HL-60 (cell line): ENCODE data around the gene NYNRIN.
A peak's percentile ranks its signal among the peaks of the same experiment; 100 is the strongest.

ENCODE experiments used
- DNase-seq, 2 experiments: peaks; one replicate each; pipeline ENCODE4 v3.0.0-alpha.2; 2010 to 2020; ENCODE audit warnings: low read depth in 1 of 2, low spot score in 1 of 2
- H3K27ac ChIP-seq: fragments of 250-450 bp; sonication (Bioruptor Pico); replicated peaks from 2 replicates; pipeline ENCODE4 v1.5.1; 2020; ENCODE audit warnings: mild to moderate bottlenecking, moderate library complexity
- H3K27me3 ChIP-seq: fragments of 250-450 bp; sonication (Bioruptor Pico); 2 replicates; pipeline ENCODE4 v1.5.1; 2021; ENCODE audit warnings: mild to moderate bottlenecking, moderate library complexity; ENCODE audit not compliant: insufficient read depth, poor library complexity, severe bottlenecking
- H3K4me3 ChIP-seq: replicated peaks from 2 replicates; pipeline ENCODE4 v1.5.1; 2011; ENCODE audit warnings: mild to moderate bottlenecking, control low read depth, low read length; ENCODE audit not compliant: insufficient read depth
- CTCF ChIP-seq: IDR thresholded peaks from one replicate; pipeline ENCODE4 v1.5.1; 2011; ENCODE audit warnings: low read length, control low read depth, inconsistent platforms; ENCODE audit not compliant: insufficient read depth
- GABPA ChIP-seq: IDR thresholded peaks from 2 replicates; pipeline ENCODE4 v1.6.1; 2012; ENCODE audit warnings: low read depth
- POLR2AphosphoS5 ChIP-seq: IDR thresholded peaks from 2 replicates; pipeline ENCODE4 v1.6.1; 2012; ENCODE audit warnings: low read depth
- REST ChIP-seq: IDR thresholded peaks from 2 replicates; pipeline ENCODE4 v1.6.1; 2012; ENCODE audit warnings: low read depth; ENCODE audit not compliant: insufficient replicate concordance
- SPI1 ChIP-seq: IDR thresholded peaks from 2 replicates; pipeline ENCODE4 v1.6.1; 2012; ENCODE audit warnings: low read depth, mild to moderate bottlenecking, borderline replicate concordance

The NYNRIN gene

GRCh38 chr14:24437736-24438067, 38.9 kb downstream of the NYNRIN start:
- TF ChIP-seq SPI1, result no peak
- no peak for TF ChIP-seq POLR2AphosphoS5
- TF ChIP-seq REST, result no peak
- no peak for TF ChIP-seq CTCF
- no peak for TF ChIP-seq GABPA
- Histone ChIP-seq H3K27me3 (no peaks in the 10 kb centered on the region), H3K4me3 (no peak overlapping the region), H3K27ac (no peak overlapping the region)
- DNase-seq, result no peak

- TF ChIP-seq GABPA, result no peak
- TF ChIP-seq SPI1, result 0 out of 2 replicates have a peak, but pooled peaks have one; percentile 5
- TF ChIP-seq REST, result no peak
- no peak for TF ChIP-seq CTCF
- no peak for TF ChIP-seq POLR2AphosphoS5
- no peak overlapping the region for H3K27ac ChIP-seq
- DNase-seq, result no peak
- no peak overlapping the region for H3K4me3 ChIP-seq
- no peaks in the 10 kb centered on the region for H3K27me3 ChIP-seq
These were observed 39.7 kb downstream of the NYNRIN start for GRCh38 chr14:24438223-24439097.

GRCh38 chr14:24439257-24439656, 40.5 kb downstream of the NYNRIN start:
- DNase-seq, result no peak
- no peak overlapping the region for H3K27ac ChIP-seq
- no peaks in the 10 kb centered on the region for H3K27me3 ChIP-seq
- TF ChIP-seq SPI1, result no peak
- TF ChIP-seq CTCF, result no peak
- no peak for TF ChIP-seq REST
- no peak for TF ChIP-seq POLR2AphosphoS5
- no peak for TF ChIP-seq GABPA
- no peak overlapping the region for H3K4me3 ChIP-seq
